K562 (cell line): ENCODE measurements around the gene KIF6. TPM values are rescaled to one million over a fixed set of nuclear protein-coding genes. Genes with fewer than 3 reads are reported as not detected.

Experiments
- ATAC-seq: fragments of 200-7000 bp; cut with Tn5 transposase; 3 replicates; pipeline ENCODE4 v1.9.1; 2020; ENCODE audit warnings: moderate library complexity
- BruUV-seq: library from RNA; stranded (reverse); fragments of 400-500 nt; replicated peaks from 2 replicates; lab custom pipeline; 2021; lab: Mats Ljungman, UMichigan
- CTCF ChIA-PET: fragments of 300-600 bp; formaldehyde crosslinking; extraction: SDS; loops from one replicate; lab custom pipeline; 2021; ENCODE audit warnings: low intra/inter-chr PET ratio; lab: Yijun Ruan, JAX
- POLR2A ChIA-PET: fragments of 300-600, 350-650 bp; sonication (Branson Sonifier 250); formaldehyde crosslinking; extraction: SDS; loops from one replicate; lab custom pipeline; 2021; ENCODE audit warnings: antibody characterized with exemption, inconsistent platforms; lab: Yijun Ruan, JAX
- DNase-seq, 4 experiments: peaks; one replicate each; pipeline versions ENCODE4 v3.0.0 to v3.0.0-alpha.2; 2011 to 2018; ENCODE audit warnings: low spot score in 3 of 4, mixed read lengths in 3 of 4; ENCODE audit errors: extremely low read depth in 1 of 4
- FAIRE-seq: peaks from 2 replicates; lab custom pipeline; 2011; peaks lifted over from hg19 to GRCh38; lab: Jason Lieb, UNC
- H2AFZ ChIP-seq: 2 replicates; pipeline ENCODE4 v1.6.0; 2011; ENCODE audit warnings: low read depth, low read length, control low read depth, inconsistent platforms
- H3K27ac ChIP-seq: fragments of 200-600 bp; 3 replicates; pipeline ENCODE4 v1.8.0; 2011; ENCODE audit warnings: low read depth, mild to moderate bottlenecking, control low read depth, inconsistent platforms, low read length, moderate library complexity, mixed read lengths; ENCODE audit errors: extremely low read depth
- H3K27me3 ChIP-seq, 2 experiments: fragments of 300-600 bp in 1 of 2; 2 replicates in 1 of 2; 3 replicates in 1 of 2; pipeline versions ENCODE4 v1.6.0 to v1.8.0; 2011; ENCODE audit warnings: inconsistent platforms in 2 of 2, low read length in 2 of 2, mild to moderate bottlenecking in 1 of 2, mixed read lengths in 1 of 2, moderate library complexity in 1 of 2; ENCODE audit not compliant: control insufficient read depth in 2 of 2, insufficient read depth in 2 of 2
- H3K36me3 ChIP-seq: fragments of 300-600 bp; 3 replicates; pipeline ENCODE4 v1.8.0; 2011; ENCODE audit warnings: mild to moderate bottlenecking, low read length, inconsistent platforms; ENCODE audit not compliant: control insufficient read depth, insufficient read depth
- H3K4me1 ChIP-seq, 2 experiments: fragments of 200-600 bp in 1 of 2; replicated peaks in 1 of 2; 2 replicates in 1 of 2; 3 replicates in 1 of 2; pipeline versions ENCODE4 v1.5.1 to v1.8.0; 2011; ENCODE audit warnings: inconsistent platforms in 2 of 2, low read length in 2 of 2, mild to moderate bottlenecking in 1 of 2, mixed read lengths in 1 of 2, moderate library complexity in 1 of 2; ENCODE audit not compliant: control insufficient read depth in 2 of 2, insufficient read depth in 2 of 2
- H3K4me2 ChIP-seq: 2 replicates; pipeline ENCODE4 v1.6.1; 2011; ENCODE audit warnings: low read length, control low read depth, inconsistent platforms, mixed read lengths; ENCODE audit not compliant: insufficient read depth
- H3K4me3 ChIP-seq: fragments of 200-600 bp; sonication (generic), shearing (Covaris generic); 2 replicates; pipeline ENCODE4 v1.5.1; 2016; ENCODE audit warnings: control low read depth, inconsistent platforms
- H3K79me2 ChIP-seq: fragments of 200-600 bp; 3 replicates; pipeline ENCODE4 v1.8.0; 2011; ENCODE audit warnings: low read length, inconsistent platforms; ENCODE audit not compliant: control insufficient read depth, insufficient read depth
- H3K9ac ChIP-seq, 2 experiments: 2 replicates each; pipeline versions ENCODE4 v1.6.0 to v1.6.1; 2011; ENCODE audit warnings: low read depth in 2 of 2, low read length in 2 of 2, control low read depth in 1 of 2, inconsistent platforms in 1 of 2, mild to moderate bottlenecking in 1 of 2, mixed read lengths in 1 of 2; ENCODE audit not compliant: insufficient read depth in 1 of 2
- H3K9me1 ChIP-seq: one replicate; pipeline ENCODE4 v1.6.0; 2011; ENCODE audit warnings: inconsistent platforms, mild to moderate bottlenecking, low read length, moderate library complexity; ENCODE audit not compliant: control insufficient read depth, insufficient read depth
- H3K9me3 ChIP-seq: replicated peaks from 2 replicates; pipeline ENCODE4 v1.5.1; 2011; ENCODE audit warnings: low read depth, low read length, inconsistent platforms; ENCODE audit not compliant: control insufficient read depth, insufficient read depth
- H4K20me1 ChIP-seq: replicated peaks from 2 replicates; pipeline ENCODE4 v1.6.1; 2011; ENCODE audit warnings: low read length, inconsistent platforms, mixed read lengths; ENCODE audit not compliant: control insufficient read depth, insufficient read depth
- CCNT2 ChIP-seq: IDR thresholded peaks from 2 replicates; pipeline ENCODE4 v1.6.1; 2011; ENCODE audit warnings: borderline replicate concordance, low read depth, mild to moderate bottlenecking, moderate library complexity, mixed read lengths, low read length; ENCODE audit not compliant: insufficient read length; ENCODE audit errors: extremely low read depth
- E4F1 ChIP-seq: fragments of 250-450 bp; sonication (Bioruptor Pico); IDR thresholded peaks from 2 replicates; pipeline ENCODE4 v1.5.0; 2021; ENCODE audit warnings: mild to moderate bottlenecking, borderline replicate concordance
- ILK ChIP-seq: fragments of 450-650 bp; IDR thresholded peaks from 2 replicates; pipeline ENCODE4 v1.6.1; 2016; ENCODE audit warnings: missing genetic modification characterization, low read depth, mild to moderate bottlenecking, missing compliant biosample characterization, moderate library complexity, borderline replicate concordance
- MYC ChIP-seq, 2 experiments: fragments of 250-450 bp in 1 of 2; sonication (Bioruptor Pico) in 1 of 2; IDR thresholded peaks; 2 replicates each; pipeline versions ENCODE4 v1.5.1 to v1.6.1; 2012 to 2021; ENCODE audit warnings: low read depth in 2 of 2, borderline replicate concordance in 1 of 2, improper control_type of control experiment in 1 of 2, low read length in 1 of 2, mild to moderate bottlenecking in 1 of 2, moderate library complexity in 1 of 2
- NBN ChIP-seq: fragments of 450-650 bp; IDR thresholded peaks from 2 replicates; pipeline ENCODE4 v1.6.1; 2016; ENCODE audit warnings: low read depth, mild to moderate bottlenecking
- RB1 ChIP-seq: fragments of 450-650 bp; IDR thresholded peaks from 2 replicates; pipeline ENCODE4 v1.6.1; 2017; ENCODE audit warnings: low read depth, mild to moderate bottlenecking
- RBM25 ChIP-seq: fragments of 200-400 bp; formaldehyde crosslinking; IDR thresholded peaks from 2 replicates; pipeline ENCODE4 v1.6.1; 2018; ENCODE audit warnings: low read length, low read depth, moderate library complexity; ENCODE audit not compliant: severe bottlenecking
- SMARCB1 ChIP-seq: IDR thresholded peaks from 2 replicates; pipeline ENCODE4 v1.6.1; 2011; ENCODE audit warnings: improper control_type of control experiment, low read depth; ENCODE audit not compliant: insufficient read length
- ZBTB5 ChIP-seq: fragments of 450-650 bp; IDR thresholded peaks from 2 replicates; pipeline ENCODE4 v1.6.1; 2017; ENCODE audit warnings: antibody characterized with exemption
- WGBS: fragments of 100-300 bp; shearing (Covaris generic); methylation state at CpG from one replicate; pipeline ENCODE4 v1.1.6; 2016; ENCODE audit warnings: low coverage, mixed read lengths; ENCODE audit not compliant: insufficient coverage; ENCODE audit errors: missing lambda C conversion rate; 5-methylcytosine and 5-hydroxymethylcytosine counted together
- in situ Hi-C: fragments of 300-500 bp; cut with MboI; formaldehyde crosslinking; loops from 4 replicates; pipeline ENCODE4 v1.15.0; 2018; ENCODE audit warnings: inconsistent platforms, mixed read lengths
- intact Hi-C: fragments of 100-400 bp; cut with micrococcal nuclease; formaldehyde crosslinking; loops from 2 replicates; pipeline ENCODE4 v1.14.2; 2022
- polyA plus RNA-seq, 8 experiments: library from polyadenylated mRNA; depleted of rRNA in 4 of 8; stranded (reverse) in 5 of 8; unstranded in 3 of 8; fragments of >200 nt; fragmentation: Nextera tagmentation in 2 of 8; fragmentation: Illumina TruSeq in 1 of 8; extraction: Ambion mirVana in 2 of 8; extraction: Trizol in 1 of 8; gene quantifications; 2 replicates each; pipeline versions ENCODE4 v1.2.1 to v1.2.3, GENCODE V29; 2011 to 2014; ENCODE audit warnings: inconsistent platforms in 1 of 8, missing spikeins in 1 of 8
- total RNA-seq, 7 experiments: library from RNA; depleted of rRNA in 6 of 7; stranded (reverse); fragments of >200 nt in 6 of 7; fragmentation: Illumina TruSeq in 2 of 7; extraction: Trizol in 2 of 7; gene quantifications; 2 replicates each; pipeline versions ENCODE4 v1.2.1 to v1.2.3, GENCODE V29; 2011 to 2021; ENCODE audit warnings: low replicate concordance in 1 of 7
- TF ChIP-seq, protein P1 (sequence below): fragments of 250-450 bp; sonication (Bioruptor Pico); IDR thresholded peaks from 2 replicates; pipeline ENCODE4 v1.8.0; 2021; ENCODE audit warnings: mild to moderate bottlenecking, moderate library complexity
- TF ChIP-seq, protein P2 (sequence below): sonication (generic); formaldehyde crosslinking; IDR thresholded peaks from 2 replicates; pipeline ENCODE4 v1.8.1; 2023; ENCODE audit warnings: mild to moderate bottlenecking, missing genetic modification reagents

The KIF6 gene
- total and polyA plus RNA-seq, 9 of the 15 experiments (the other 6 are each of a cell fraction or from before 2014, with no cell fraction given) = not detected

DNA sequence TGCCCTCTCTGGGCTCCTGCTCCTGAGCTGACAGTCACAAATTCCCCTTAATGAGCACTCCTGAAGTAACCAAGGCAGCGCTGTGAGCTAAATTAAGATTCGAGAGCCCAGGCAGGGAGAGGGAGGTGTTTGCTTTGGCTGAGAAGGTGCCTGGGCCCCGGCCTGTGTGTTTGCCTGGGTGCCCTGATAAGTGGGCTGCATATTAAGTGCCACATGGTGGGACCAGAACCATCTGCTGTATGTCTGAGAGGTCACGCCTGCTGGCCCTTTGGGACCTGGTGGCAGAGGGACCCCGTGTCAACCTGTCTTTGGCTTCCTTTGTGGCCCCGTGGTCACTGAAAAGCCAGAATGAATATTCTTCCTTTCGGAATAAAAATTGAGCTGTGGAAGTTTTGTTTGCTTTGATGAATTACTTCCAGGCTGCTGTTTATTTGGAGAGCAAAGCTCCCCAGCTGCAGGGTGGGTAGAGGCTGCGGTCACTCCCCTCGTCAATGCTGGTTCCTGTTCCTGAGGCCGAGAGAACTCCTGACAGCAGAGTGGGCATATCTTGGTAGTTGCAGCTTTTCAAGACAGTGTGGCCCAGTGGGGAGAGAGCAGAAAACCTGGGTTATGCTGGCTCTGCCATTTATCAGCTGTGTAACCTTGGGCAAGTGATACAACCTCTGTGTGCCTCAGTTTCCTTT lies 385.2 kb downstream of the KIF6 start:
- H3K9ac ChIP-seq = no peak overlapping the region
- WGBS = 1% methylated on average over 10 of the region's 10 CpGs
- DNase-seq = no peak
- no peak overlapping the region for H3K27ac ChIP-seq
- peaks cover 5 to 25% of the 10 kb centered on the region in 2 experiments; a peak in 4 of 5 replicates for H3K27me3 ChIP-seq
- no peaks in the 10 kb centered on the region for H3K9me1 ChIP-seq
- CTCF ChIA-PET = no interaction called here
- H3K36me3 ChIP-seq = no peaks in the 10 kb centered on the region
- no peak for FAIRE-seq
- no peak for ATAC-seq
- H3K4me3 ChIP-seq = no peak overlapping the region
- H3K4me2 ChIP-seq = no peak overlapping the region
- POLR2A ChIA-PET = interaction anchor here (0.6 kb wide), 2 partner anchors 13 to 23 kb away, joined by 3 read pairs; no protein-coding TSS in a partner anchor
- BruUV-seq = no TSS peak
- H2AFZ ChIP-seq = no peak overlapping the region
- intact Hi-C loops (no loop called here), in situ Hi-C loops (no loop called here)
- no peaks in the 10 kb centered on the region for H3K4me1 ChIP-seq
- no peaks in the 10 kb centered on the region for H3K9me3 ChIP-seq
- H3K79me2 ChIP-seq = no peaks in the 10 kb centered on the region
- 0 out of 2 replicates have a peak, but pooled peaks cover 5% of the 10 kb centered on the region for H4K20me1 ChIP-seq
- TF ChIP-seq CCNT2 (no peak), NBN (no peak), RBM25 (no peak), ILK (tag) (no peak), RB1 (no peak), MYC (IDR thresholded peaks at IDR 0.05; ENCODE audit: low read depth, low read length) (no peak), MYC (CRISPR knock-in tag; IDR thresholded peaks at IDR 0.05; ENCODE audit: borderline replicate concordance, low read depth) (no peak), ZBTB5 (no peak), SMARCB1 (no peak), E4F1 (CRISPR knock-in tag) (no peak)
- TF ChIP-seq, protein P1, sequence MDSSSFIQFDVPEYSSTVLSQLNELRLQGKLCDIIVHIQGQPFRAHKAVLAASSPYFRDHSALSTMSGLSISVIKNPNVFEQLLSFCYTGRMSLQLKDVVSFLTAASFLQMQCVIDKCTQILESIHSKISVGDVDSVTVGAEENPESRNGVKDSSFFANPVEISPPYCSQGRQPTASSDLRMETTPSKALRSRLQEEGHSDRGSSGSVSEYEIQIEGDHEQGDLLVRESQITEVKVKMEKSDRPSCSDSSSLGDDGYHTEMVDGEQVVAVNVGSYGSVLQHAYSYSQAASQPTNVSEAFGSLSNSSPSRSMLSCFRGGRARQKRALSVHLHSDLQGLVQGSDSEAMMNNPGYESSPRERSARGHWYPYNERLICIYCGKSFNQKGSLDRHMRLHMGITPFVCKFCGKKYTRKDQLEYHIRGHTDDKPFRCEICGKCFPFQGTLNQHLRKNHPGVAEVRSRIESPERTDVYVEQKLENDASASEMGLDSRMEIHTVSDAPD (CRISPR knock-in tag) = no peak
- TF ChIP-seq, protein P2, sequence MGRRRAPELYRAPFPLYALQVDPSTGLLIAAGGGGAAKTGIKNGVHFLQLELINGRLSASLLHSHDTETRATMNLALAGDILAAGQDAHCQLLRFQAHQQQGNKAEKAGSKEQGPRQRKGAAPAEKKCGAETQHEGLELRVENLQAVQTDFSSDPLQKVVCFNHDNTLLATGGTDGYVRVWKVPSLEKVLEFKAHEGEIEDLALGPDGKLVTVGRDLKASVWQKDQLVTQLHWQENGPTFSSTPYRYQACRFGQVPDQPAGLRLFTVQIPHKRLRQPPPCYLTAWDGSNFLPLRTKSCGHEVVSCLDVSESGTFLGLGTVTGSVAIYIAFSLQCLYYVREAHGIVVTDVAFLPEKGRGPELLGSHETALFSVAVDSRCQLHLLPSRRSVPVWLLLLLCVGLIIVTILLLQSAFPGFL (CRISPR knock-in tag) = no peak
